Measurements from ENCODE around the gene TMEM132A.

The TMEM132A gene

DNA sequence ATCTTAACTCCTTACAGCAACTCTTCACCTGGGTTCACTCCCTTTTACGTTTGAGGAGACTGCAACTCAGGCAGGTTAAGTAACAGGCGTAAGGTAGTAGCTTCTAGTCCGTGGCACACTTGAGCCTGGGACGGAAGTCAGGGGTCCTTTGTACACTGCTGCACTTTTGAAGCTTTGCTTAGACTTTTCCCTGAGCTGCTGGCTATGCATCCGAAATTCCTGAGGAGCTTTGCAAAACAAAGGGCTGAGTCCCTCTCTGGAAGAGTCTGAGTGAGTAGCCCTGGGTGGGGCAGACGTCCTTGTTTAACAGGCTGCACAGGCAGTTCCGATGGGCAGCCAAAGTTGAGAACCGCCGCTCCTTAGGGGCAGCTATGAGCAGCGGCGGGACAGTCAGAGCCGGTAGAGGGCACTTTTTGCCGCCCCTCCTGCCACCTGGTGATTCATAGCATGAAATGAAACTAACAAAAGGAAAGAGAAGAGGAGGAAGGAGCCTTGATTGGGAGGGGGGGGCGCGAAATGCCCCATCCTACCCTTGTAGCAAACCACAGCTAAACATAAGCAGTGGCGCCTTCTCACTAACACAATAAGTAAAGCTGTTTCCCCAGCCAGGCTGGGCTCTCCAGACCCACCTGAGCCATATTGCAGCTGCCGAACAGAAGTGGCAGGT, 8.9 kb upstream of the TMEM132A start:
- Histone ChIP-seq H3K79me2 (ENCODE audit: control insufficient read depth, insufficient read depth, low read length, unreplicated experiment) (peaks cover 52% of the 10 kb centered on the region), H2AFZ (ENCODE audit: low read length, unreplicated experiment) (peak overlapping the region; percentile 12), H3K27ac (ENCODE audit: low read depth, low read length) (peak overlapping the region; percentile 74), H3K27me3 (ENCODE audit: insufficient read depth, low read length) (0 out of 2 replicates have a peak, but pooled peaks cover 9% of the 10 kb centered on the region), H3K4me3 (ENCODE audit: low read depth, low read length) (peak overlapping the region; percentile 83), H3K36me3 (ENCODE audit: insufficient read depth, low read length) (peaks cover 4% of the 10 kb centered on the region; the same call in 1 of the 2 replicates), H3K4me1 (ENCODE audit: control insufficient read depth, insufficient read depth, low read length, unreplicated experiment) (peaks cover 33% of the 10 kb centered on the region)

DNA sequence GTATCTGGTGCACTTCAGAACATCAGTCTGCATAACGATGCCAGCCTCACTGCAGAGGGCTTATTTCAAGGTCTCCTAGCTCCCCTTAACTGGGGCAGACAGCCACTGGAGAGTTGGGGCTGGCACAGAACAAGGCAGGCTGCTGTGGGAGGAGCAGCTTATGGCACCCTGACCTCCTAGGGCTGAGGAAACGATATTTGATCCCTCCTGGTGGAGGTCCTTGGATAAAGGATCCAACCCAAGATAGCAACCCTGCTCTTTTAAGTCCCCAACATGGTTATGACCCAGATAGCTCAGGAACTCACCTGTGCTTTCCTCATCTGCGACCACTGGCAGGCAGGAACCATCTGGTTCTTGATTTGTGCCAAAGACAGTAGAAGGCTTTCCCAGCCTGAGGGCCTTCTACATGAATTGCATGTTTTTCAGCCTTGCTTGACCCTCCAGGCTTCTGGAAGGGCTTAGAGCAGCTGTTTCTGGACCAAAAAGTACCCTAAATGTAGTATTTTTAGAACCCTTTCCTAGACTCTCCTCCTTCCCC, 7.5 kb upstream of the TMEM132A start:
- Histone ChIP-seq H3K36me3 (ENCODE audit: insufficient read depth, low read length) (peaks cover 8% of the 10 kb centered on the region; the same call in 1 of the 2 replicates), H3K79me2 (ENCODE audit: control insufficient read depth, insufficient read depth, low read length, unreplicated experiment) (peaks cover 52% of the 10 kb centered on the region)

DNA sequence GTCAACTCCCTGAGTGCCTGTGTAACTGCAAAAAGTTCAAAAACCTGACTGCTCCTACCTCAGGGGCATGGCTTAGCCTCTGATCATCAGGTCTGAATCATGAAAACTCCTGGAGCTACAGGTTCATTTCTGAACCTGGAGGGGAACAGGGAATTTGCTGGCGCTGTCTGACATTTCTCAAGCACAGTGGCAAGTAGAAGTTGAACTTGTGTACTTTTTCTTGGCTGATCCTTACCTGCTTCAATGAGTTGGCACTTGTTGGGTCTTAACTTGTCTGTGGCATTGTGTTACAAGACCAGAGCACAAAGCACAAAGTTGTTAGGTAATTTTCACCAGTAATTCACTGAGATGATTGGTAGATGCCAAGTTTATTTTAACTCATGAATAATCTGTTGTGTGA, 7.0 kb upstream of the TMEM132A start:
- peaks cover 8% of the 10 kb centered on the region; the same call in 1 of the 2 replicates for H3K36me3 ChIP-seq (ENCODE audit: insufficient read depth, low read length)
- no peak overlapping the region for H3K27ac ChIP-seq (ENCODE audit: low read depth, low read length)
- peaks cover 33% of the 10 kb centered on the region for H3K4me1 ChIP-seq (ENCODE audit: control insufficient read depth, insufficient read depth, low read length, unreplicated experiment)
- H2AFZ ChIP-seq (ENCODE audit: low read length, unreplicated experiment): no peak overlapping the region
- no peak overlapping the region for H3K4me3 ChIP-seq (ENCODE audit: low read depth, low read length)
- no peaks in the 10 kb centered on the region for H3K27me3 ChIP-seq (ENCODE audit: insufficient read depth, low read length)
- peaks cover 52% of the 10 kb centered on the region for H3K79me2 ChIP-seq (ENCODE audit: control insufficient read depth, insufficient read depth, low read length, unreplicated experiment)

More for the DNA sequence above, 7.5 kb upstream of the TMEM132A start:
- Histone ChIP-seq H3K4me3 (ENCODE audit: low read depth, low read length) (no peak overlapping the region), H3K27ac (ENCODE audit: low read depth, low read length) (no peak overlapping the region), H3K4me1 (ENCODE audit: control insufficient read depth, insufficient read depth, low read length, unreplicated experiment) (peaks cover 33% of the 10 kb centered on the region), H3K27me3 (ENCODE audit: insufficient read depth, low read length) (no peaks in the 10 kb centered on the region), H2AFZ (ENCODE audit: low read length, unreplicated experiment) (no peak overlapping the region)

DNA sequence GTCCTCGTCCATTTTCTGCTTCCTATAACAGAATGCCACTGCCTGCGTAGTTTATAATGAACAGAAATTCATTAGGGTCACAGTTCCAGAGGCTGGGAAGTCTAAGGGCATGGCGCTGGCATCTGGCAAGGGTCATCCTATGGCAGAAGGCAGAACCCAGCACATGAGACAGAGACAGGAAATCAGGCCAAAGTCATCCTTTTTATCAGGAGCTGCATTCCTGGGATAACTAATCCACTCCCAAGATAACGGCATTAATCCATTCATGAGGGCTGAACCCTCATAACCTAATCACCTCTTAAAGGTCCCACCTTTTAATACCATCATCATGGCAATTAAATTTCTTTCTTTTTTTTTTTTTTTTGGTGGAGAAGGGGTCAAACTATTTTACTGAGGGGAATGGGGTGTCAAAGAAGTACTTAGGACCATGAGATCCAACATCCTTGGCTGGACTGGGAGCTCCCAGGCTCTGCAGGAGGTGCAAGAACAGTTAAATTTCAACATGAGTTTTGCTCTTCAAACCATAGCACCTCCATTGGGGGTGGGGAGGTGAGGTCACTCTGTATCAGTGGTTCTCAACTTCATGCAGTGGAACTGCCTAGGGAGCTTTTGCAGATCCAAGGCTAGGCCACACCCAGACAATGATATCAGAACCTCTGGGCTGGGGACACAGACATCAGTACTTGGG, 5.9 kb upstream of the TMEM132A start:
- Histone ChIP-seq H3K27ac (ENCODE audit: low read depth, low read length) (no peak overlapping the region), H3K36me3 (ENCODE audit: insufficient read depth, low read length) (peaks cover 8% of the 10 kb centered on the region; the same call in 1 of the 2 replicates), H3K27me3 (ENCODE audit: insufficient read depth, low read length) (no peaks in the 10 kb centered on the region), H3K4me1 (ENCODE audit: control insufficient read depth, insufficient read depth, low read length, unreplicated experiment) (peaks cover 28% of the 10 kb centered on the region), H2AFZ (ENCODE audit: low read length, unreplicated experiment) (no peak overlapping the region), H3K79me2 (ENCODE audit: control insufficient read depth, insufficient read depth, low read length, unreplicated experiment) (peaks cover 52% of the 10 kb centered on the region), H3K4me3 (ENCODE audit: low read depth, low read length) (no peak overlapping the region)

DNA sequence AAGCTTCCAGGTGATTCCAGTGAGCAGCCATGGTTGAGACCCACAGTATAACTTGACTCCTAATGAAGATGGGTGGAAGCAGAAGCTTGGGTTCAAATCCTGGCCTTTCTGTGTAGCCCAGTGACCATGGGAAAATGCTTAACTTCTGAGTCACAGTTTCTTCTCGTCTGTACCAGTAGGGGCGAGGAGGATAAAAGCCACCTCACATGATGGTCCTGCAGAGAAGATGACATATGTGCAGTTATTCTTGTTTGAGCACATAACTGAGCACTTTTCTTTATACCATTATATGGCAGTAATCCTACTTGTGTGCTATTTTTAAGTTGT, 5.4 kb upstream of the TMEM132A start:
- Histone ChIP-seq H3K4me1 (ENCODE audit: control insufficient read depth, insufficient read depth, low read length, unreplicated experiment) (peaks cover 30% of the 10 kb centered on the region), H3K79me2 (ENCODE audit: control insufficient read depth, insufficient read depth, low read length, unreplicated experiment) (peaks cover 52% of the 10 kb centered on the region), H3K27me3 (ENCODE audit: insufficient read depth, low read length) (no peaks in the 10 kb centered on the region), H3K36me3 (ENCODE audit: insufficient read depth, low read length) (peaks cover 8% of the 10 kb centered on the region; the same call in 1 of the 2 replicates), H3K4me3 (ENCODE audit: low read depth, low read length) (no peak overlapping the region), H2AFZ (ENCODE audit: low read length, unreplicated experiment) (no peak overlapping the region), H3K27ac (ENCODE audit: low read depth, low read length) (no peak overlapping the region)

DNA sequence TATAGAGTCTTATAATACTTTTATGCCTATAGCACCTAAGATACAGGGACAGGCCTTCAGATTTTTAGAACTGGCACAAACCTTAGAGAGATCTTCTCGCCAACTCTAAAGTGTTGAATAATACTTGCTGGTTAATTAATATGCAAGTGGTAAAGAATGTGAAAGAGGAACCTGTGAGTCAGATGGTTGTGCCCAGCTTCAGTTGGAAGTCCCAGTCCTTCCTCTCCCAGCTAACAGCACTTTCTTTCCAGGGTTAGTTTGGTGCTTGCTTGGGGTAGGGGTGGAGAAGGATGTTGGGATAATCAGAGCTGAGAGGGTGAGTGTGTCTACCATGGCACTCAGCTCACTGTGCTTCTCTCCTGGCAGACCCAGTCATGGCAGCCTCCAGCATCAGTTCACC, 4.9 kb upstream of the TMEM132A start:
- H3K36me3 ChIP-seq (ENCODE audit: insufficient read depth, low read length): peaks cover 8% of the 10 kb centered on the region; the same call in 1 of the 2 replicates
- H2AFZ ChIP-seq (ENCODE audit: low read length, unreplicated experiment): no peak overlapping the region
- peaks cover 33% of the 10 kb centered on the region for H3K4me1 ChIP-seq (ENCODE audit: control insufficient read depth, insufficient read depth, low read length, unreplicated experiment)
- H3K27ac ChIP-seq (ENCODE audit: low read depth, low read length): no peak overlapping the region
- no peak overlapping the region for H3K4me3 ChIP-seq (ENCODE audit: low read depth, low read length)
- no peaks in the 10 kb centered on the region for H3K27me3 ChIP-seq (ENCODE audit: insufficient read depth, low read length)
- peaks cover 49% of the 10 kb centered on the region for H3K79me2 ChIP-seq (ENCODE audit: control insufficient read depth, insufficient read depth, low read length, unreplicated experiment)

DNA sequence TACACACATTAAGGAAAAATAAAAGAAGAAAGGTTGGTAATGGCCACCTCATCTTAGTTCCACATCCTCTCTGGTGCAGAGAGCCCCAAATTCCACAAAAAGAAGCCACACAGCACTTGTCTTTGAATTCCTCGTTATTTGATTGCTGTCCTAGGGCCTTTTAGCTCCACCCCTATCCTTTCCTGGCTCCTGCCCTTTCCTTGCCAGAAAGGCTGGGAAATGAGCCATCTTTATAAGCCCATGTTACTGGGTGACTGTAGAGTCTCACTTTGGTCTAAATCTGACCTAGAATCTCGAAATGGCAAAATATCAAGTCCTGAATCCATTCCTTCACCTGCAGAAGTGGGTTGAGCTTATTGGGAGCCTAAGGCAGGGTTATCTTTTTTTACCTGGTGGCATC, 4.3 kb upstream of the TMEM132A start:
- Histone ChIP-seq H3K79me2 (ENCODE audit: control insufficient read depth, insufficient read depth, low read length, unreplicated experiment) (peaks cover 45% of the 10 kb centered on the region), H3K4me1 (ENCODE audit: control insufficient read depth, insufficient read depth, low read length, unreplicated experiment) (peaks cover 33% of the 10 kb centered on the region), H3K36me3 (ENCODE audit: insufficient read depth, low read length) (peaks cover 8% of the 10 kb centered on the region; the same call in 1 of the 2 replicates), H3K4me3 (ENCODE audit: low read depth, low read length) (no peak overlapping the region), H3K27me3 (ENCODE audit: insufficient read depth, low read length) (no peaks in the 10 kb centered on the region), H2AFZ (ENCODE audit: low read length, unreplicated experiment) (no peak overlapping the region), H3K27ac (ENCODE audit: low read depth, low read length) (no peak overlapping the region)

- Histone ChIP-seq H3K27ac (ENCODE audit: low read depth, low read length) (no peak overlapping the region), H3K4me3 (ENCODE audit: low read depth, low read length) (no peak overlapping the region), H3K4me1 (ENCODE audit: control insufficient read depth, insufficient read depth, low read length, unreplicated experiment) (peaks cover 40% of the 10 kb centered on the region), H3K36me3 (ENCODE audit: insufficient read depth, low read length) (peaks cover 8% of the 10 kb centered on the region; the same call in 1 of the 2 replicates), H3K79me2 (ENCODE audit: control insufficient read depth, insufficient read depth, low read length, unreplicated experiment) (peaks cover 35% of the 10 kb centered on the region), H2AFZ (ENCODE audit: low read length, unreplicated experiment) (no peak overlapping the region), H3K27me3 (ENCODE audit: insufficient read depth, low read length) (no peaks in the 10 kb centered on the region)
Observed at GRCh38 chr11:60921259-60921658, 3.0 kb upstream of the TMEM132A start.

GRCh38 chr11:60921777-60922335, 2.4 kb upstream of the TMEM132A start:
- H3K36me3 ChIP-seq (ENCODE audit: insufficient read depth, low read length): peaks cover 8% of the 10 kb centered on the region; the same call in 1 of the 2 replicates
- peaks cover 29% of the 10 kb centered on the region for H3K79me2 ChIP-seq (ENCODE audit: control insufficient read depth, insufficient read depth, low read length, unreplicated experiment)
- peaks cover 36% of the 10 kb centered on the region for H3K4me1 ChIP-seq (ENCODE audit: control insufficient read depth, insufficient read depth, low read length, unreplicated experiment)
- H3K4me3 ChIP-seq (ENCODE audit: low read depth, low read length): no peak overlapping the region
- H3K27me3 ChIP-seq (ENCODE audit: insufficient read depth, low read length): no peaks in the 10 kb centered on the region
- no peak overlapping the region for H3K27ac ChIP-seq (ENCODE audit: low read depth, low read length)
- no peak overlapping the region for H2AFZ ChIP-seq (ENCODE audit: low read length, unreplicated experiment)

- Histone ChIP-seq H3K79me2 (ENCODE audit: control insufficient read depth, insufficient read depth, low read length, unreplicated experiment) (peaks cover 19% of the 10 kb centered on the region), H3K27me3 (ENCODE audit: insufficient read depth, low read length) (no peaks in the 10 kb centered on the region), H3K27ac (ENCODE audit: low read depth, low read length) (no peak overlapping the region), H3K36me3 (ENCODE audit: insufficient read depth, low read length) (peaks cover 8% of the 10 kb centered on the region; the same call in 1 of the 2 replicates), H3K4me1 (ENCODE audit: control insufficient read depth, insufficient read depth, low read length, unreplicated experiment) (peaks cover 33% of the 10 kb centered on the region), H3K4me3 (ENCODE audit: low read depth, low read length) (no peak overlapping the region), H2AFZ (ENCODE audit: low read length, unreplicated experiment) (no peak overlapping the region)
Observed at GRCh38 chr11:60922906-60923305, 1.4 kb upstream of the TMEM132A start.

Data from ACC112 (cell line).